ENCODE results near the gene HIF3A.
"Not testable (repeated sequence)": the region's sequence is repeated elsewhere in the genome, so short reads cannot be mapped to it uniquely, and the experiment has no call there.

DNA sequence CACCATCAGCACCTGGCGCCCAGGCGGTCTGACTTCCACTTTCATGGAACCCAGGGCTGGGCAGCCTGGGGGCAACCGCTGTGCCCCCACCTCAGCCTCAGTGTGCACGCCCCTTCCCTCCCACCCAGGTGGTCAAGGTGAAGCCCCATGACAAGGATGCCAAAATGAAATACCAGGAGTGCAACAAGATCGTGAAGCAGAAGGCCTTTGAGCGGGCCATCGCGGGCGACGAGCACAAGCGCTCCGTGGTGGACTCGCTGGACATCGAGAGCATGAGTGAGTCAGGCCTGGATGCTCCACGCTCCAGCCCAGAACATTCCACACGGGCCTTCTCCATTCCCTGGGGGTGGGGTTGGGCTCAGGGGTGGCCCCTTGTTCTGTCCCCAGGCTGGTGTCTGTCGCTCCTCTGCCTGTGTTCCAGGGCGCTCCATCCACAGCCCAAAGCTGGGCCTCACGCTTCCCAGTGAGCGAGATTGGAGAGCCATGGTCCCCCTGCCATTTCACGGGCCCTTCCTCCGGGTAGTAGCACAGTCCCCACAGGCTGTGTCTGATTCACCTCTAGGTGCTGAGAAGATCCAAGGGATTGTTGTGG lies 78.7 kb downstream of the HIF3A start:
- TF ChIP-seq, protein P1, sequence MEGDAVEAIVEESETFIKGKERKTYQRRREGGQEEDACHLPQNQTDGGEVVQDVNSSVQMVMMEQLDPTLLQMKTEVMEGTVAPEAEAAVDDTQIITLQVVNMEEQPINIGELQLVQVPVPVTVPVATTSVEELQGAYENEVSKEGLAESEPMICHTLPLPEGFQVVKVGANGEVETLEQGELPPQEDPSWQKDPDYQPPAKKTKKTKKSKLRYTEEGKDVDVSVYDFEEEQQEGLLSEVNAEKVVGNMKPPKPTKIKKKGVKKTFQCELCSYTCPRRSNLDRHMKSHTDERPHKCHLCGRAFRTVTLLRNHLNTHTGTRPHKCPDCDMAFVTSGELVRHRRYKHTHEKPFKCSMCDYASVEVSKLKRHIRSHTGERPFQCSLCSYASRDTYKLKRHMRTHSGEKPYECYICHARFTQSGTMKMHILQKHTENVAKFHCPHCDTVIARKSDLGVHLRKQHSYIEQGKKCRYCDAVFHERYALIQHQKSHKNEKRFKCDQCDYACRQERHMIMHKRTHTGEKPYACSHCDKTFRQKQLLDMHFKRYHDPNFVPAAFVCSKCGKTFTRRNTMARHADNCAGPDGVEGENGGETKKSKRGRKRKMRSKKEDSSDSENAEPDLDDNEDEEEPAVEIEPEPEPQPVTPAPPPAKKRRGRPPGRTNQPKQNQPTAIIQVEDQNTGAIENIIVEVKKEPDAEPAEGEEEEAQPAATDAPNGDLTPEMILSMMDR (IDR thresholded peaks at IDR 0.05), result not testable (repeated sequence)
- not testable (repeated sequence) for TF ChIP-seq POLR2AphosphoS5 (IDR thresholded peaks at IDR 0.05; ENCODE audit: low read depth, low read length); SIN3A (IDR thresholded peaks at IDR 0.05; ENCODE audit: borderline replicate concordance, insufficient read depth, low read depth, low read length)
